ENCODE data around the gene NTN4. TPM values are rescaled to one million over a fixed set of nuclear protein-coding genes. Genes with fewer than 3 reads are reported as not detected.
A peak's percentile ranks its signal among the peaks of the same experiment; 100 is the strongest.
"Not testable (repeated sequence)": the region's sequence is repeated elsewhere in the genome, so short reads cannot be mapped to it uniquely, and the experiment has no call there.

Gene NTN4
- polyA plus RNA-seq, 10 donors: 32.6 to 56.8 (median 46.3) TPM

- no peak for DNase-seq
These were observed 75.4 kb downstream of the NTN4 start for GRCh38 chr12:95715177-95715576.

- DNase-seq: no peak
These were observed 78.3 kb downstream of the NTN4 start for GRCh38 chr12:95712269-95712668.

- no peak for DNase-seq
These were observed 80.2 kb downstream of the NTN4 start for GRCh38 chr12:95710386-95710785.

DNA sequence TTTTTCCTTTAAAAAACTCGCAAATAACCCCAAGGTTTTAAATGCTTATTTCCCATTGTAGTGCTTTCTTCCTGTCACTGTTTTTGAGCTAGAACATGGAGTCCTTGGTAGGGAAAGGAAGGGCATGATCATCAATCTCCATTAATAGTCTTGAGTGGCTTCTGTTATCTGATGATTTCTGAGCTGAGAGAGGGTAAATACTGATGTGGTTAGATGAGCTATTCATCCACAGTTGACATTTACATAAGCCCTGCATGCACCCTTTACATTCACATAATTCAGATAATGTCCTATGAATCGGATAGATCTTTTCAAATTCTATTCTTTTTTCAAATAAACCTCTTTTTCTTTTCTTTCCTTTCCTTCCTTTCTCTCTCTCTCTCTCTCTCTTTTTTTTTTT, 81.4 kb downstream of the NTN4 start:
- no peak for DNase-seq

- DNase-seq: no peak
These were observed 85.4 kb downstream of the NTN4 start for GRCh38 chr12:95705143-95705542.

DNA sequence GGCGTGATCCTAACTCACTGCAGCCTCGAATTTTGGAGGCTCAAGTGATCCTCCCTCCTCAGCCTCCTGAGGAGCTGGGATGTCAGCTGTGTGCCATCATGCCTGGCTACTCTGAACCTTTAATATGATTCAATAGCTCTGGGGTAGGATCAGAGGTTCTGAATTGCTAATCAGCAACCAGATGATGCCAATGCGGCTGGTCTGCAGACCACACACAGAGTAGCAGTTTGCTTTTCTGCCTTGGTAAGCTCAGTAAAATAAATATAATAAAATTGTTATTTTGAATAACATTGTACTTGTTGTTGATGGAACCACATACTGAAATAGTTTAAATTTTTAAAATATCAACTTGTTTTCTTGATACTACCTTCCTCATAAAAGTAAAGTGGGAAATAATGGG, 86.6 kb downstream of the NTN4 start:
- DNase-seq: no peak

DNA sequence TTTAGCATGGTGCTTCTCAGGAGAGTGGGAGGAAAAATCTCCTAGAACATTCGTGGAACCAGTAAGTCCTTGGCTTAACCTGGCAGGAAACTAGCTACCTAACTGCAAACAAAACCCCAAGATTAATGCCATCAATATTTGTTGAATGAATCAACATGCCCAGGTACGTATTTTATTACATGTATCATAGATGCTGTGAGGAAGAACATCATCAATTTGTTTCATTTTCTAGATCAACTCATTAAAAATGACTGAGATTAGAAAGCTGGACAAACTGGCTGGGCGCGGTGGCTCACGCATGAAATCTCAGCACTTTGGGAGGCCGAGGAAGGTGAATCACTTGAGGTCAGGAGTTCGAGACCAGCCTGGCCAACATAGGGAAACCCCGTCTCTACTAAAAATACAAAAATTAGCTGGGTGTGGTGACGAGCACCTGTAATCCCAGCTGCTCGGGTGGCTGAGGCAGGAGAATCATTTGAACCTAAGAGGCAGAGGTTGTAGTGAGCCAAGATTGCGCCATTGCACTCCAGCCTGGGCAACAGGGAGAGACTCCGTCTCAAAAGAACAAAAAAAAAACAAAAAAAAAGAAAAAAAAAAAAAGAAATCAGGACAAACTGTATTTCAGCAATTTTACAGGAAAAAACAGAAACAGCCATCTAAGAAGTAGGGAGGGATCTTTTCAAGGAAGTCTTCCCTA, 88.7 kb downstream of the NTN4 start:
- DNase-seq: no peak

GRCh38 chr12:95701275-95701674, 89.3 kb downstream of the NTN4 start:
- DNase-seq: no peak

GRCh38 chr12:95700316-95700785, 90.2 kb downstream of the NTN4 start:
- DNase-seq: peak in 1 of 3 donors; percentile 63

DNA sequence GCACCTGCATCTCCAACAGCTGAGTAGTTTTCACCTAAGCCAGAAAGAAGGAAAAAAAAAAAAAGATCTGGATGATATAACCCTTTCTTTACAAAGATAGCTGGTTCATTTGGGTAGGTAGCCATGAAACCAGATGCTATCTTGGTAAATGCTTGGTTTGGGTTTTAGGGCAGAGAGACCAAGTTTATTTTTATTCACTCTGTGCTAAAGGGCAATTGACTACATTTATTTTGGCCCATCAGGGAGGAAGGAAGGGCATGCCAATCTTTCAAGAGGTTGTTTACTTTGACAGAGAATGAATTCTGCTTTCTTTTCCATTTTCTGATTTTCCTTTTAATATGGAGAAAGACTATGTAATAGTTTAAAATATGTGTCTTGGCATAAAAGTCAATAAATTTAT, 91.0 kb downstream of the NTN4 start:
- no peak for DNase-seq

DNA sequence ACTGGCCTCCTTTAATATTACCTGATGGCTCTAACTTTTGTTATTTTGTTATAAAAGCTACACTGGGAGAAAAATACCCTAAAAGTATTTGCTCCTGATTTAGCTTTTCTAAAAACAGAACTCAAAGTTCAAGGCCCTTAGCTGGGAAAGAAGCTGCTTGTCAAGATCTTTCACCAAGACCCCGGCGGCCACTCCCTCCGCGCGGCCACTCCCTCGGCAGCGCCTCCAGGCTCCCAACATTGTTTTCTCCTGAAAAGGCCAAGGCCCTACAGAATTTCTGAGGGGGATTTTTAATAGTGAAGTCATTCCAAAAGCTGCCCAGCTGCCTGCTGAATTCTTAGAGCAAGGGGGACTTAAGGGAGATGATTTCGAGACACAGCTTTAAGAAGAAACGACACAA, 96.4 kb downstream of the NTN4 start:
- no peak for DNase-seq

DNA sequence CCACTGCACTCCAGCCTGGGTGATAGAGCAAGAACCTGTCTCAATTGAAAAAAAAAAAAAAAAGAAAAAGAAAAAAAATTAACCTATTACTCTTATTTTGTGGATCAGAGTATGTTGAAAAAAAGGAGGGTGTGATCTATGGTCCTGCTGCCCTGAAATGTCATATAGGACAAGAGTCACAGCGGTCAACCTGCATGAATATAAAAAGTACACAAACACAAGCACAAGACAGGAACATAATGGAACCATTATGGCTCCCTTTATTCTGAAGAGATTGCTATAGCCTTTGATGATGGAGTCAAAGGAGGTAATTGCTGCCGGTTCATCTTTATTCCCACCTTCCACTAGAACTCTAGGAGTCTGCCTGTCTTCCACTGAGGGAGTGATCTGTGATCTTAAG, 96.9 kb downstream of the NTN4 start:
- no peak for DNase-seq

DNA sequence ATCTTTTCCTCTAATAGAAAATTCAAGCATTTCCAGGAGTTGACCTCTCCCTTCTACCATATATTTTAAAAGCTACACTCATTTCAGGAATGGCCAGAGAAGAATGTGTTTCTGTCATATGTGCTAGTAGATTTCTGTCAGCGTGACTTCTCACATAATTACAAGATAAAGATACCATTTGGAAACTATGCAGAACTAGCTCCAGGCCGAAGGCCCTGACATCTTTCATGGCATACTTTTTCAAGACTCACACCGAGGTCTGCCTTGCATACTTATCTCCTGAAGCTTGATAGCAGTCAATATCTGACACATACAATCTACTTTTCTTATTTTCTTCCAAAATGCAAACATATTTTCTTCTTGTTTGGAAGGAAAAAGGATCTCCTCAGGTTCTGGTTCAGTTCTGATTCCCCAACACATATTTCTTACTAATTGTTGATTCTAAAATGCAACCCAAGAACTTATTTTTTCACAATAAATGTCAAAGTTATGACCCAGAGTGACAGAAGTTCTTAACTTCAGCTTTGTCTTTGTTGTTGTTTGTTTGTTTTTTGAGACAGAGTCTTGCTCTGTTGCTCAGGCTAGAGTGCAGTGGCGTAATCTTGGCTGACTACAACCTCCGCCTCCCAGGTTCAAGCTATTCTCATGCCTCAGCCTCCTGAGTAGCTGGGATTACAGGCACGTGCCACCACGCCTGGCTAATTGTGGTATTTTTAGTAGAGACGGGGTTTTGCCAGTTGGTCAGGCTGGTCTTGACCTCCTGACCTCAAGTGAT, 99.5 kb downstream of the NTN4 start:
- DNase-seq: no peak

DNA sequence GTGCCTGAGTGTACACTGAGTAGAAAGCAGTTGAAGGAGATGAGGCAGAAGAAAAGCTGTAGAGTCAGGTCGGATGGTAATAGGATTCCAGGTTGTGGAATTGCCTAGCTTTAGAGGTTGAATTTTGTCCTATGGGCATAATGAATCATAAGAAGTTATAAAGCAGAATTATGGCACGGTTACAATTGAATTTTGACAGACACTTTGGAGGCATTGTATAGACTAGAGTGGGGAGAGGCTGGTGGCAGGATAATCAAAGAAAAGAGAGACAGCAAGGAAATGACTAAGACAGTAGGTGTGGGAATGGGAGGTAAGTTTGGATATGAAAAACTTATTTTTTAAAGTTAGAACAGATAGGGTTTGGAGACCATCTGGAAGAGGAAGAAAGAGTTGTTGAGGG, 102.6 kb downstream of the NTN4 start:
- no peak for DNase-seq

GRCh38 chr12:95683418-95683817, 107.1 kb downstream of the NTN4 start:
- no peak for DNase-seq

DNA sequence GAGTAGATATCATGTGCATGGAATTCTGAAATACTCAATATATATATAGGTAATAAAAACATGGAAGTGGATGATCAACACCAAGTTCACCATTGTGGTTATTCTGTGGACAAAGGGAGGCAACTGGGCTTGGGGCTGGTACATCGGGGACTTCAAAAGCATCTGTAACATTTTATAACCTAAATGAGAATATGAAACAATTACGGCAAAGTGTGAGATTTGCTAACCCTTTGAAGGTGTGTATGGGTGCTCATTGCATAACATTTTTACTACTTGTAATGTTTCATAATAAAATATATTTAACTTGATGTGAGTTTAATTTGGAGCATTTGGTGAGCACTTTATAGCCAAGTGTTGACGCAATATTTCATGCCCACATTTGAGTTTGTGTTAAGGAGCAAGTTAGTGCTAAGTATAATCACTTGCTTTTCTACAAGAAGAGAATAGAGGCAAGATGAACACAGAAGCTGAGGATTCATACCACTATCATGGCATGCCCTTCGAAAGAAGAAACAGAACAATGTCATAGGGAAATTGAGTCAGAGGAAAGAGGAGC, 109.3 kb downstream of the NTN4 start:
- DNase-seq: no peak

DNA sequence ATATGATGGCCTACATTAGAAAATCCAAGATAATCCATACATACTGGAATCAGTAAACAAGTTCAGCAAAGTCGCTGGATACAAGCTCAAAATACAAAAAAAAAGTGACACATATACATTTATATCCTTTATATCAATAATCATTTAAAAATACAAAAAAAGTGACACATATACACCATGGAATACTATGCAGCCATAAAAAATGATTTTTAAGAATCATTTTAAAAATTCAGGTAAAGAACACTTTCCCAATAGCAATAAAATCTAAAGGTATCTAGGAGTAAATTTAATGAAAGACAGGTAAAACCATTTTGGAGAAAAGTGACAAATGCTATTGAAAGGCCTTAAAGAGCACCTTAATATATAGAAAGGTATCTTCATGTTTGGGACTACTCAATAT, 111.9 kb downstream of the NTN4 start:
- DNase-seq: no peak

DNA sequence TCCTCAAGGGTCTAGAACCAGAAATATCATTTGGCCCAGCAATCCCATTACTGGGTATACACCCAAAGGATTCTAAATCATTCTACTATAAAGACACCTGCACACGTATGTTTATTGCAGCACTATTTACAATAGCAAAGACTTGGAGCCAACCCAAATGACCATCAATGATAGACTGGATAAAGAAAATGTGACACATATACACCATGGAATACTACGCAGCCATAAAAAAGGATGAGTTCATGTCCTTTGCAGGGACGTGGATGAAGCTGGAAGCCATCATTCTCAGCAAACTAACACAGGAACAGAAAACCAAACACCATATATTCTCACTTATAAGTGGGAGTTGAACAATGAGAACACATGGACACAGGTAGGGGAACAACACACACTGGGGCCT, 112.8 kb downstream of the NTN4 start:
- not testable (repeated sequence) for DNase-seq

DNA sequence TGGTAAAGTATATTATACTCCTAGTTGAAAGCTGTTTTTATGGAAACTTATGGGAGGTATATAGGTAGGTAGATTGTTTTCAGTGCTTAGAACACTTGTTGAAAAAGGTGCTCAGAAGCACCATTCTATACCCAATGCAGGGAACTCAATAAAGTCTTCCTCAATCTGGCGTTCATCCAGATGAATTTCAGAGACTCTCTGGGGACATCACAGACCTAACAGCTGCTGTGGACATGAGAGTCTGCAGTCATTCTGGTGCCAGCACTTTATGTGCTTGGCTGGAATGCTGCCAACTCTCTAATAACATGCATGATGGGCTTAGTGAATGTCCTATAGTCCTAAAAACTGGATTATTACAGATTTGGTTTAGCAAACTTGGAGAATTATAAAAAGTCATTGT, 115.9 kb downstream of the NTN4 start:
- DNase-seq: peak; percentile 73 to 87 (median 80)

- DNase-seq: peak in 2 of 3 donors; percentile 8 to 58
These were observed 116.4 kb downstream of the NTN4 start for GRCh38 chr12:95674163-95674562.

- peak in 1 of 3 donors; percentile 38 for DNase-seq
These were observed 117.0 kb downstream of the NTN4 start for GRCh38 chr12:95673576-95673975.

- no peak for DNase-seq
These were observed 118.4 kb downstream of the NTN4 start for GRCh38 chr12:95672166-95672565.

DNA sequence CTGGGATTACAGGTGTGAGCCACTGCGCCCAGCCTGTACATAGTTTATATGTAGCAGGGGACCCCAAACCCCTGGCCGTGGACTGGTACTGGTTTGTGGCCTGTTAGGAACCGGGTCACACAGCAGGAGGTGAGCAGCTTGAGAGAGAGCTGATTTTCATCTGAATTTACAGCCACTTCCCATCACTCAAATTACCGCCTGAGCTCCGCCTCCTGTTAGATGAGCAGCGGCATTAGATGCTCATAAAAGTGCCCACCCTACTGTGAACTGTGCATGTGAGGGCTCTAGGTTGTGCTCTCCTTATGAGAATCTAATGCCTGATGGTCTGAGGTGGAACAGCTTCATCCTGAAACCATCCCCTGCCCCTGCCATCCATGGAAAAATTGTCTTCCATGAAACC, 119.3 kb downstream of the NTN4 start:
- DNase-seq: no peak
